GM19043 (cell line): ENCODE measurements around the gene HMGCS2.

ENCODE experiments used
- ATAC-seq: cut with Tn5 transposase; IDR thresholded peaks from one replicate; pipeline ENCODE4 v1.9.1; 2021; ENCODE audit warnings: low read depth; ENCODE audit not compliant: unreplicated experiment

Gene HMGCS2

GRCh38 chr1:119703666-119704450 is 64.8 kb downstream of the HMGCS2 start:
- ATAC-seq, result no peak

- ATAC-seq, result no peak
Measured at GRCh38 chr1:119702384-119702783, 66.3 kb downstream of the HMGCS2 start.

- no peak for ATAC-seq
Measured at GRCh38 chr1:119701659-119702058, 67.0 kb downstream of the HMGCS2 start.

GRCh38 chr1:119700326-119700725 is 68.4 kb downstream of the HMGCS2 start:
- ATAC-seq, result no peak
